ENCODE results near the gene EPHB1.

DNA sequence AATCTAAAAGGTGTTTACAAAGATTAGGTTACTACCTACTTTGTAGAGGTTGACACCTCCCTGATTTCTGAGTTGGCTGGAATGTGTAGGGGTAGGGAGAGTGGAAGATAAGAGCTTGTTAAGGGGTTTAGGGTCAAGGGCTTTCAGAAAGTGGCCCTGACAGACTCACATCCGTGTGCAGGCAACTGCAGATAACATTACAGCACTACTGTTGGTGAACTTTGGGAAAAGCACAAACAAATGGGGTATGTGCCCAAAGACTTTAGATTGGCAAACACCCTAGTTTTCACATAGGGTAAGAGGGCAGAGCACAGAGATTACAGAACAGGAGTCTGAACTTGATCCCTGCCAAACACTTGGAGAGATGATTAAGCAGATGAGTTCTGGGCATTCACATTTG is 375.7 kb downstream of the EPHB1 start:
- TF ChIP-seq POLR2AphosphoS5 (IDR thresholded peaks at IDR 0.05; ENCODE audit: borderline replicate concordance, low read depth, low read length) (no peak), EZH2 (IDR thresholded peaks at IDR 0.05) (no peak)
